Stimulated activated CD4-positive, alpha-beta T cell treated with anti-CD3 and anti-CD28 coated beads, Interleukin-4, amount 100 ng/mL, for 4 hours (primary cell): ENCODE results near the gene CCDC102B.
"Not testable (repeated sequence)": the region's sequence is repeated elsewhere in the genome, so short reads cannot be mapped to it uniquely, and the experiment has no call there.

Experiments
- DNase-seq, 2 experiments: peaks; one replicate each; pipeline ENCODE4 v3.0.0-alpha.2; 2020

Gene CCDC102B

DNA sequence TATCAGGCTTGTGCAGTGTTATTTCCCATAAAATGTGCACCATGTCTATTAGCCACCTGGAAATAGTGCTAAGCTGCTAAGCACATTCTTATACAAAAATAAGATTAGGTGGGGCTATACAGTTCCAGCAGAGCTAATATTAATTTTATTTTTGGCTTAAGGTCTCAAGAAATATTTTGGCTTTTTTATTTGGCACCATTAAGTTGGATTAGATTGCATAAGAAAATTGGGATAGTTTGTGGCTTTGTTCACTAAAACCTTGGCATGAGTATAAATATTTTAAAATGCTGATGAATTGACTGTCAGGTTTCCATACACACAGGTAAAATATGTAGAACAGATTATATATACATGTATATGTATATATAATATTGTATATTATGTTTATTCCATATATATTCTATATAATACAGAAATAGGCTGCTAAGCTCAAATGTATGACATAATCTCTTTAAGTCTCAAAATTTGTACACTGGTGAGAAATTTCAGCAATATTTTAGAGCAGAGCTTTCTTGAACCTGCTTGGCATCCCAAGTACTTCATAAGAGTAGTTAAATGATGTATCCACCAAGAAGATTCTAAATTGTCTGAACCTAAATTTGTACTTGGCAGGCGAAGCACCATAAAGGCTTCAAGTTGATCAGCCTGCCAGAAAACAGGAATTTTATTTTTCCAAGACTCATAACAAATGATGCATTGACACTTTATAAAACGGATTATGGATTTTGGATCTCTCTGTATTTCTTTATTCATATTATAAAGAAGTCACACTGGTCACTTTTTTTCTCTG is 32.6 kb downstream of the CCDC102B start:
- DNase-seq, result no peak

DNA sequence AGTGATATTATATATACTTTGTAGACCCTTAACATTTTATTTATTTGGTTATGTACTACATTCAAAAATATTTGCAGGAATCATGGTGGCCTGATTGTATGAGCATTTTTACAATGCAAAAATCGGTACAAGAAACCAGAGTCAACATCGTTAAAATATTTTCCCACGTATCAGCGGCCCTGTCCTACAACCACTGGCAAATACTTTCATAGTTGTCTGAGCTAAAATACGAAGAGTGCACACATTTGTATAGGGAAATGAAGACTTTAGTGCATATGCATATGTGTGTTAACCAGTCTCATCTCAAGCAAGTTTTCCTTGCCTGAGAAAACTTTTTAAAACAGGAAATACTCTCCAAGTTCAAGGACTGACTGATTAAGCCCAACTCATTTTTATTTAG is 35.9 kb downstream of the CCDC102B start:
- no peak for DNase-seq

DNA sequence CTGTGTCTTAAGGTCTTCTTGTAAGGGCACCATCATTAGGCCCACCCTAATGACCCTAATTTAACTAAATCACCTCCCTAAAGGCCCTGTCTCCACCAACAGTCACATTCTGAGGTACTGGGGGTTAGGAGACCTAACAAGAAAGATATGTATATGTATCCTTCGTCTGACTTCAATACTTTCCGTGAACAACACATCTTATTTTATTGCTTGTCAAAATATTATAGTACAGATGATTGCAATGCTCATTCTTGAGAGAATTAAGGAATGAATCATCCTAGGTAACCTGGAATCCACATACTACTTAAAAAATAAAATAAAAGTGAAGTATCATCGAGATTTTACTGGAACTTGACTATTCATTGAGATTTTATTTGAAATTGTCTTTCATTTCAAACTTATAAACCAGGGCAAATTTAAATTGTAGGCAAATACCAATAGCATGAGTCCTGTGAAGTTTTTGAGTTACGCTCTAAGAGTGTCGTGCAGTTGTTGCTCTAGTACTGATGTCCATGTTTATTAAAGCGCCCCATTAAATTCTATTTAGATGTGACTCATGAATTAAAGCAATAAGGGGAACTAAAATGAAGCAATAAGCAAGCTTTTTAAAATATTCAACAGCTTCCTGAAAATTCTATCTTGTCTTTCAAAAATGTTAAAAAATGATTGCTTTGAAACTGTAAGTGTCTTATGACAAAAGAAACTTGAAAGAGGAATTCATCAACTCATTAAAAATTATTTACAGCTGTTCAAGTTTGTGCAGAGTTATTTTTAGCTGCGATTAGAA is 40.0 kb downstream of the CCDC102B start:
- no peak for DNase-seq

GRCh38 chr18:68839701-68840100 is 41.8 kb downstream of the CCDC102B start:
- no peak for DNase-seq

DNA sequence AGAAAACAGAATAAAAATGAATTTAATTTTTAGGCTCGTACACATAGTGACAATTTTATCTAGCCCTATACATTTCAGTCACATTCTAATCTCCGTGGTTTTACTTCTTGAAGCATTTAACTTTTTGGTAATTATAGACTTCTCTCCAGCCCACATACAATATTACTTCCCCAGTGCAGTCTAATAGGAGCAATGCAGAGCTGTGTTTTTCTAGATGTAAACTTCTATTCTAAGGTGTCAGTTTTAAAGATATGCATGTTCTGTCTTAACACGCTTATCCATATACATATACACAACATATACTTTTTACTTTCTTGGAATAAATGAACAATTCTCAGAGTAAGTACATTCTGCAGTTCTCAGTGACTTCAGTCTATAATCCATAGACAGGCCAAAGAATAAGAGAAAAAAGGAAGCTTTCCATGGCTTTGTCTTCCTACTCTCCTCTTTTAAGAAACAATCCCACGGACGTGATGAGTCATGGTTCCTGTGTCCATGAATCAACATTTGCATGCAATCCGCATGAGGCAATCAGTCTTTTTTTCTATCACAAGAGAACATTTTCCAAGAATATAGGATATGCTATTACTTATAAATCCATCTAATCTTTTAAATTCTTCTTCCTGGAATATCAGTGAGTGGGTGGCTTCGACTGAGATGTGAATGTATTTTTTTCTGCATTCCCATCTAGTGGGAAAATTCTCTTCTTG is 42.8 kb downstream of the CCDC102B start:
- no peak for DNase-seq

DNA sequence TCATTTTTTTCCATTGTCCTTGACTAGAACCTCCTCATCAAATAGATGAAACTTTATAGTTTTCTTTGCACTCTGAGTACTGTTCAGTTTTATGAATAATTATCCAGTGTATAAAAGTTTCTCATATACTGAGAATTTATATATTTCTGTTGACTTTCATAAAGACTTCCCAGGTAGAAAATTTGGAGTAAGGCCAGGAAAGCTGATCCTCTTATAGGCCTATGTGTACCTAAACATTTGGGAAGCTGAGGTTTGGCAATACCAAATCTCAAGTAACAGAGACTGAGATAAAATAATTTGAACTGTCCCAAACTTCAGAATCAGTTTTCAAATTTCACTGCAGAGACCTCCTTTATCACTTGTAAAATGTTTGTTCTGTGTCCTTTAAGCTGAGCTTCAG is 43.4 kb downstream of the CCDC102B start:
- DNase-seq, result no peak

- DNase-seq, result no peak
Observed at GRCh38 chr18:68842951-68843350, 45.1 kb downstream of the CCDC102B start.

DNA sequence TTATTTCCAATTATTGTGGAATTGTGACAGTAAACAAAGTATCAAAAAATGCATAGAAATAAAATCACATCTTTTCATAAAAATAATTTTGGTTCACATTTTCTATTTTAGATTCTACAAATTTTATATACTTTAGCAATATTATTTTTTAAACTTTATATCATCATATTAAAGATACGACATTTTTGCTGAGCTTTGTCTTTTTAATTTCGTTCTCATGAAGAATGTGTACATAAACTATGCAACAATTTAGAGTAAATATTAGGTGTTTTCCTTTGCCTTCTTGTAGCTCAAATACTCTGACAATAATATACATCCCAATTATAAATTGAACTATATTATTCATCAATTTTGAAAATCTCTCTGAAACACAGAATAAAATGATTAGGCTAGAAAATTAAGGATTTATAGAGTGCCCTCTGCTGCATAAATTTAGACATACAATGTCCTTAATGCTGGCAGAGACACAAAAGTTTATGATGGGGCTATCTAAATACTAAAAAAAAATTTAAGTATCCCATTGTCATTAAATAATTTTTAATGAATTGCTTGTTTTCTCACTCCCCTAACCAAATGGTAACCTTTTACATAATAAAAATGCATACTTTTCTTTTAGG is 45.7 kb downstream of the CCDC102B start:
- DNase-seq, result no peak

DNA sequence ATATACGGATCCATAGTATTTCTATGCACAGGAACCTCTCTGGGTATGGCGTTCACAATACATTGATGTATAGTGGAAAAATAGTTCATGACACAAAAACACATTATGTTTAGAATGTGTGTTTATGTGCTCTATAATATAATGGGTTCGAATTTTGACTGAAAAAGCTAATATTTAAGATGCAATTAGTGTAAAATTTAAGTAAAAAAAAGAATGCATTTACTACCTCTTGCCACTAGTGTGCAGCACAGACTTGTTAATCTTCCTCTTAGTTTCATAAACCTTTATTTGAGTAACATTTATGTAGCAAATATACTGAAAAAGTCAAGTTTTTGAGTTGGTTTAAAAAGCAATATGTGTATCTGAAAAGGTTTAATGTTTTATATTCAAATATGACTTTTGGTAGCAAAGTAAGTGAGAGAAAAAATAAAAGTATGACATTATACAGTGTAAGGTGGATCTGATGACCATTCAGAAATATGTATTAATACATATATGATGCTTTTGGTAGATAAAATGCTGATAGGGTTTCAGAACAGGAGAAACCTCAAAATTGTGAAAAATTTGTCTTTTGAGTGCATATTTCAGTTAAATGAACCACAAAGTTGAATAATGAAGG is 49.4 kb downstream of the CCDC102B start:
- DNase-seq, result no peak

- DNase-seq, result no peak
Observed at GRCh38 chr18:68848242-68848641, 50.4 kb downstream of the CCDC102B start.

- no peak for DNase-seq
Observed at GRCh38 chr18:68854786-68855391, 57.0 kb downstream of the CCDC102B start.

DNA sequence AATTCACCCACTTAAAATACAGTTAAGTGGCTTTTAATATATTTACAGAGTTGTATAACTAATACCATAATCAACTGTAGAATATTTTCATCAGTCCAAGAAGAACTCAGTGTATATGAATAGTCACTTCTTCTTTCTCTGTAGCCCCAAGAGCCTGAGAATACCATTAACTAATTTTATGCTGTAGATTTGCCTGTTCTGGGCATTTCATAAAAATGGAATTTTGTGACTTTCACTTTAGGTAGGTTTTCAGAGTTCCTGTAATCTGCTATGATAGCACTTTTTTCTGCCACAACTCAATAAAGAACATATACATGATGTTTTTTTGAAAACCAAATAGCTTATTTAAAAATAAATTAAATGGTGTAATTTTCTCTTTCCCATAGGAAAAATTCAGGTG is 57.6 kb downstream of the CCDC102B start:
- no peak for DNase-seq

GRCh38 chr18:68861365-68861764 is 63.5 kb downstream of the CCDC102B start:
- no peak for DNase-seq

DNA sequence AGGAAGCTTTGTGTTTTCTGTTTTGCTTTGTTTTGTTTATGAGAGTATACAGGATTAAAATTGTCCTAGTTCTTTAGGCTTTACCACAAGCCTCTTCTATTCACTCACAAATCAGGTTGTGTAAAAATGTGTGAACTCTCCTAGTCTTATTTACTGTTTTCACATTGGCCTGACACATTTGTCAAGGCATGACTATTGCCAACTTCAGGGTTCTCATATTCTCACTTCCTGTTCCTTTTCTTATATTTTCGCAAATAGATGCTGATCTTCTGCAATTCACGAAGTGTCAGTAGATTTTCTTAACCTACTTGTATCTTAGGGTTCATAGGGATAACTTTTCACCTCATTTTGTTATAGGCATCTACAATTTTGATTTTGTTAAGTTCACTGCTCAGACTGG is 67.1 kb downstream of the CCDC102B start:
- no peak for DNase-seq

- DNase-seq, result no peak
Observed at GRCh38 chr18:68865503-68865902, 67.6 kb downstream of the CCDC102B start.

DNA sequence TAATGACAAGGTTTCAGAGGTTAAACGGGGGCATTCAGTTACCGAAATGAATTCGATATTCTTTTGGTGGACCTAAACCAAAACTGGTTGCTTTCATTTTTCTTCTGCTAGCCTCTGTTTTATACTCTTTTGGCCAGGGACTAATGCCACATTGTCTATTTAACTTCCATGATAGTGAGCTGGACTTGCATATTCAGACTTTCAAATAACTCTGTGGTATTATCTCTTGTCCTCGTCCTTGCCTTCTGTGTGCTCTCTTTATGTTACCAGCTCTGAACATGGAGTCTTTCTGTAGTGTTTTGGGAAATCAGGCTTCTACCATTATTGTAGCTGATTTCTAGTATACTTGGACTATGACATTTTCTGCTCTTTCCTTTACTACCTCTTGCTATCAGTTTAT is 75.1 kb downstream of the CCDC102B start:
- DNase-seq, result no peak

GRCh38 chr18:68874361-68874760 is 76.5 kb downstream of the CCDC102B start:
- DNase-seq, result no peak

DNA sequence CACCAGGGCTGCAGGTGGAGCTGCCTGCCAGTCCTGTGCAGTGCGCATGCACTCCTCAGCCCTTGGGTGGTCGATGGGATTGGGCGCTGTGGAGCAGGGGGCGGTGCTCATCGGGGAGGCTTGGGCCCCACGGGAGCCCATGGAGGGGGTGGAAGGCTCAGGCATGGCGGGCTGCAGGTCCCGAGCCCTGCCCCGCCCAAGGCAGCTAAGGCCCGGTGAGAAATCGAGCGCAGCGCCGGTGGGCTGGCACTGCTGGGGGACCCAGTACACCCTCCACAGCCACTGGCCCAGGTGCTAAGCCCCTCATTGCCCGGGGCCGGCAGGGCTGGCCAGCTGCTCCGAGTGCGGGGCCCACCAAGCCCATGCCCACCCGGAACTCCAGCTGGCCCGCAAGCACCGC is 82.1 kb downstream of the CCDC102B start:
- DNase-seq, result not testable (repeated sequence)

GRCh38 chr18:68887410-68887809 is 89.5 kb downstream of the CCDC102B start:
- no peak for DNase-seq

- DNase-seq, result no peak
Observed at GRCh38 chr18:68893354-68893753, 95.5 kb downstream of the CCDC102B start.

DNA sequence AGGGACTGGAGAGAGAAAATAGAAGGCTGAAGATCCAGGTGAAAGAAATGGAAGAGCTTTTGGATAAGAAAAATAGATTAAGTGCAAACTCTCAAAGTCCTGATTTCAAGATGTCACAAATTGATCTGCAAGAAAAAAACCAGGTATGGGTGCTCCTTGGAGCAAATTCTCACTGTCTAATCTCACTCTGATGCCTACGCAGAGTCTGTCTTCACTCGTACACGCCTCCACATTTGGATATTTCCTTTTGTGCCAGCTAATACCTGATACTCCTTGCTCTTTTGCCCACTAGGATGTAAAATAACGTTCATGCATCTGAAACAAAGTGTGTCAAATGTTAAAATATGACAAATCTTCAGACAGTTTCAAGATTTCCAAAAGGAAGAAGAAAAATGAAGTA is 99.4 kb downstream of the CCDC102B start:
- DNase-seq, result no peak

DNA sequence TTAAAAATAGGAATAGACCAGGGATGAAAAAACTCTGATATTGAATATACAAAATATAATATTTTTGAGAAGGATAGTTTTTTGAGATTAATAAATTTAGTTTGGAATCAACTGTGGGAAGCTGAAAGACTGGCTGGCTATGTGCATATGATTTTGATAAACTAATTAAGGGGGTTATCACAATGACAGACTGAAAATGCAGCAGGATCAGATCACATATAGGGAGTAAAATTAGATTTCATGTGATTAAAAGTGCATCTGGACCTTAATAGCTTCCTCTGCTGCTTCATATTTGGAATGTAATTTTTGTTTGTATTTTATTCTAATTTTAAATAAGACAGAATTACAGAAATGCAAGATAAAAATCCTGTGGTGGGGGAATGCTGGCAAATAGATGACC is 111.7 kb downstream of the CCDC102B start:
- no peak for DNase-seq
